ENCODE measurements around the gene MGRN1.
"Not testable (repeated sequence)": the region's sequence is repeated elsewhere in the genome, so short reads cannot be mapped to it uniquely, and the experiment has no call there.

MGRN1 gene

GRCh38 chr16:4729876-4730275 is 105.2 kb downstream of the MGRN1 start:
- no peak for TF ChIP-seq CTCF (IDR thresholded peaks at IDR 0.05; ENCODE audit: extremely low read depth, missing control alignments)
- no peak for DNase-seq (ENCODE audit: low spot score)

DNA sequence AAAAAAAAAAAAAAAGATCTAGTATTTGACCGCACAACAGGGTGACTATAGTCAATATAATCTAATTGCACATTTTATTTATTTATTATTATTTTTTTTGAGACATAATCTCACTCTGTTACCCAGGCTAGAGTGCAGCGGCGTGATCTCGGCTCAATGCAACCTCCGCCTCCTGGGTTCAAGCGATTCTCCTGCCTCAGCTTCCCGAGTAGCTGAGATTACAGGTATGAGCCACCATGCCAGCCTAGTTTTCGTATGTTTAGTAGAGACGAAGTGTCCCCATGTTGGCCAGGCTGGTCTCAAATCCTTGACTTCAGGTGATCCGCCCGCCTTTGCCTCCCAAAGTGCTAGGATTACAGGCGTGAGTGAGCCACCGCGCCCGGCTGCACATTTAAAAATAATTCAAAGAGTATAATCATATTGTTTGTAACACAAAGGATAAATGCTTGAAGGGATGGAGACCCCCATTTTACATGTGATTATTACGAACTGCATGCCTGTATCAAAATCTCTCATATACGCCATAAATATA is 108.7 kb downstream of the MGRN1 start:
- no peak for TF ChIP-seq CTCF (IDR thresholded peaks at IDR 0.05; ENCODE audit: extremely low read depth, missing control alignments)

DNA sequence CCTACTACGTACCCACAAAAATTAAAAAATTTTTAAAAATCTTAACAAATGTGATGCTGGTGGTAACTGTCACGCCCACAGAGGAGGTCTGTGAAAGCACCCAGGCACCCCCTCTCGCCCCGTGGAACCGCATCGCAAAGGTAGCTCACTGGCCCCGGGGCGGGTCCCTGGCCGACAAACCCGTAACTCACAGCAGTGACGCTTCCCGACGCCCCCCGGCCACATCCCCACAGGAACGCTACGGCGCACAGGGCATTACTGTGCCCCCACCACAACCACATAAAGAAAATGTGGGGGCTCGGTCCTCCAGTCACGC is 109.1 kb downstream of the MGRN1 start:
- no peak for DNase-seq (ENCODE audit: low spot score)
- no peak for TF ChIP-seq CTCF (IDR thresholded peaks at IDR 0.05; ENCODE audit: extremely low read depth, missing control alignments)

More for the DNA sequence above, 108.7 kb downstream of the MGRN1 start:
- DNase-seq (ENCODE audit: low spot score), result no peak

DNA sequence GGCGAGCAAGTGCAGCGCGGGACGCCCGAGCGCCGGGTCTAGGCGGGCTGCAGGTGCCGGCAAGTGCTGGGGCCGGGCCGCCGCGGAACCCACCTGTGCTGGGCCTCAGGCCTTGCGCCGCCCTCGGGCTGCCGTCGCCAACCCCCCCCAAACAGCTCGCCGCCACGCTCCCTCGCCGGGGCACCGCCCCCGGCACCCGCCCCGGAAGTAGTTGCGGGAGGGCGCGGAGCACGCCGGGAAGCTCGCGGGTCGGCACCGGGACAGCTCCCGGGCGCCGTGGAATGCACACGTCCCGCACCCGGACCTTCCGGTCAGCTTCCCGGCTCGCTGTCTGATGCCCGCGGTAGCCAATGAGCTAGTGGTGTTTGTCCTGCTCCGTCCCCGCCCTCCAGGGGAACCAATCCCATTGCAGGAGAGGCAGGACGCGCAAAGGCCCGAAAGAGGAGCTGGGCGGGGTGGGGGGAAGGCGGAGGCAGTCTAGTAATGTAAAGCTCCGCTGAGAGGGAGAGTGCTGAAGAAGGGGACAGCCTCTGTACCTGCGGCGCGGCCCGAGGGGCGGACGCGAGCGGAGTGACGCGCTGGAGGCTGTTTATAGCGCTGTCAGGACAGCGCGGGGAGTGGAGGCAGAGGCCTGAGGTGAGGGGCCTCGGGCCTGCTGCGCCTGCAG is 109.6 kb downstream of the MGRN1 start, which contains the start of the genes ANKS3 and DNAAF8:
TSS of gene ANKS3 (minus strand) at position 209 of the 667 bp plus-strand sequence. CDS start 4,122 bp downstream, outside the sequence.
TSS of gene DNAAF8 (plus strand) at position 475 of the 667 bp plus-strand sequence. CDS start 1,978 bp downstream, outside the sequence.
- DNase-seq (ENCODE audit: low spot score), result peak; percentile 93
- no peak for TF ChIP-seq CTCF (IDR thresholded peaks at IDR 0.05; ENCODE audit: extremely low read depth, missing control alignments)

- TF ChIP-seq CTCF (IDR thresholded peaks at IDR 0.05; ENCODE audit: extremely low read depth, missing control alignments), result no peak
- peak; percentile 96 for DNase-seq (ENCODE audit: low spot score)
Measured at GRCh38 chr16:4734730-4735535, 110.3 kb downstream of the MGRN1 start.

DNA sequence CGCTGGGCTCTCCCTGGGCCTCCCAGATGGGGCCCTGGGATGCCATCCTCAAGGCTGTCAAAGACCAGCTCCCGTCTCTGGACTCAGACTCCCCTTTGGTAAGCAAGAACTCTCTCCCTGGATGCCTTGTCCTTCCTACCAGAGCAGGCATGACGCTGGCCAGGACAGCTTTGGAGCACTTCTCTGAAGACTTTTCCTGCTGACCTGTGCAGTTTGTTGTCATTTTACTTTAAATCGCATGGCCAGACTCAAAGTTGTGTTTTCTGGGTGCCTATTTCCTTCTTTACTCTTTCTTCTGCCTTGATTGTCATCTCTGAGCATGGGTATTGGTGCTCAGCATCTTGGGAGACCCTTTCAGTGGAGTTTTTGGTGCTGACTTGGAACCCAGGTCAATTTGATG is 111.9 kb downstream of the MGRN1 start:
- DNase-seq (ENCODE audit: low spot score), result no peak
- TF ChIP-seq CTCF (IDR thresholded peaks at IDR 0.05; ENCODE audit: extremely low read depth, missing control alignments), result no peak

DNA sequence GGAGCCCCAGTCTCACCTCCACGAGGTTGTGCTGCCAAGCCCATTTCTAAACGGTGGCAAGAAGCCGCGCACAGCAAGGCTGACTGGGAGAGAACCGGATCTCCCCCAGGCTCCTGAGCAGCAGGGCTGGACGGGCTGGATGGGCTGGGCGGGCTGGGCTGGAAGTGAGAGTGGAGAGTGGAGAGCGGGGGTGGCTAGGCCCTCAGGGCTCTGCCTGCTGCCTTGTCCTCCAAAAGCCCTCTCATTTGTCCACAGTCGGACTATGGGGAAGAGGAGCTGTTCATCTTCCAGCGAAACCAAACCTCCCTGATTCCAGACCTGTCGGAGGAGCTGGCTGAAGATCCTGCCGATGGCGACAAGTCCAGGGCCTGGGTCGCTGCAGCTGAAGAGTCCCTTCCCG is 112.9 kb downstream of the MGRN1 start:
- no peak for TF ChIP-seq CTCF (IDR thresholded peaks at IDR 0.05; ENCODE audit: extremely low read depth, missing control alignments)
- DNase-seq (ENCODE audit: low spot score), result no peak

GRCh38 chr16:4738370-4738769 is 113.7 kb downstream of the MGRN1 start:
- not testable (repeated sequence) for DNase-seq (ENCODE audit: low spot score)

All from GM20000 (cell line).